Neuronal stem cell (in vitro differentiated cells): ENCODE data around the gene GOLGA6A.

ENCODE experiments used
- DNase-seq: peaks from one replicate; pipeline ENCODE4 v3.0.0-alpha.2; 2013; ENCODE audit warnings: low spot score
- H2AFZ ChIP-seq: one replicate; pipeline ENCODE4 v1.6.1; 2013; ENCODE audit warnings: mild to moderate bottlenecking, low read length, inconsistent platforms
- H2AK5ac ChIP-seq: 2 replicates; pipeline ENCODE4 v1.6.1; 2013; ENCODE audit warnings: low read depth, mild to moderate bottlenecking, inconsistent platforms, low read length, moderate library complexity, mixed read lengths
- H2BK120ac ChIP-seq: 2 replicates; pipeline ENCODE4 v1.6.1; 2013; ENCODE audit warnings: low read depth, mild to moderate bottlenecking, inconsistent platforms, low read length, moderate library complexity, mixed read lengths
- H2BK12ac ChIP-seq: one replicate; pipeline ENCODE4 v1.6.1; 2013; ENCODE audit warnings: low read length, inconsistent platforms
- H2BK15ac ChIP-seq: 2 replicates; pipeline ENCODE4 v1.6.1; 2013; ENCODE audit warnings: mild to moderate bottlenecking, low read length, inconsistent platforms, mixed read lengths
- H2BK5ac ChIP-seq: one replicate; pipeline ENCODE4 v1.6.1; 2013; ENCODE audit warnings: inconsistent platforms, mild to moderate bottlenecking, low read length, moderate library complexity
- H3K14ac ChIP-seq: one replicate; pipeline ENCODE4 v1.6.1; 2013; ENCODE audit warnings: low read length, inconsistent platforms
- H3K18ac ChIP-seq: 2 replicates; pipeline ENCODE4 v1.6.1; 2013; ENCODE audit warnings: low read length, inconsistent platforms
- H3K23ac ChIP-seq: 2 replicates; pipeline ENCODE4 v1.6.1; 2013; ENCODE audit warnings: low read depth, mild to moderate bottlenecking, mixed read lengths, low read length, inconsistent platforms; ENCODE audit not compliant: poor library complexity
- H3K27ac ChIP-seq: replicated peaks from 3 replicates; pipeline ENCODE4 v1.5.1; 2013; ENCODE audit warnings: low read length, inconsistent platforms
- H3K27me3 ChIP-seq, 3 experiments: 2 replicates each; pipeline ENCODE4 v1.6.1; 2013; ENCODE audit warnings: low read length in 3 of 3, mild to moderate bottlenecking in 2 of 3, inconsistent platforms in 1 of 3, low read depth in 1 of 3, mixed read lengths in 1 of 3, moderate library complexity in 1 of 3; ENCODE audit not compliant: control insufficient read depth in 3 of 3, insufficient read depth in 3 of 3
- H3K36me3 ChIP-seq, 2 donors: replicated peaks in 1 of 2; 2 replicates each; pipeline ENCODE4 v1.6.1; 2013; ENCODE audit warnings: low read length in 2 of 2; ENCODE audit not compliant: control insufficient read depth in 2 of 2, insufficient read depth in 2 of 2
- H3K4ac ChIP-seq: 2 replicates; pipeline ENCODE4 v1.6.1; 2013; ENCODE audit warnings: inconsistent platforms, mild to moderate bottlenecking, low read length, moderate library complexity
- H3K4me1 ChIP-seq, 2 donors: 1 replicate in 1 of 2; 2 replicates in 1 of 2; pipeline ENCODE4 v1.6.1; 2013; ENCODE audit warnings: low read length in 2 of 2, low read depth in 1 of 2; ENCODE audit not compliant: control insufficient read depth in 2 of 2, insufficient read depth in 1 of 2
- H3K4me2 ChIP-seq: one replicate; pipeline ENCODE4 v1.6.1; 2013; ENCODE audit warnings: mild to moderate bottlenecking, low read length, inconsistent platforms; ENCODE audit not compliant: insufficient read depth, poor library complexity, severe bottlenecking
- H3K4me3 ChIP-seq, 2 donors: 2 replicates each; pipeline ENCODE4 v1.5.1; 2013; ENCODE audit warnings: low read length in 2 of 2, mild to moderate bottlenecking in 2 of 2, inconsistent platforms in 1 of 2, moderate library complexity in 1 of 2
- H3K79me1 ChIP-seq: one replicate; pipeline ENCODE4 v1.6.1; 2013; ENCODE audit warnings: low read depth, mild to moderate bottlenecking, inconsistent platforms, low read length, moderate library complexity
- H3K9ac ChIP-seq: one replicate; pipeline ENCODE4 v1.6.1; 2013; ENCODE audit warnings: mild to moderate bottlenecking, low read depth, low read length, inconsistent platforms; ENCODE audit not compliant: poor library complexity
- H3K9me3 ChIP-seq, 2 donors: replicated peaks in 1 of 2; 2 replicates each; pipeline versions ENCODE3 to v1.6.1; 2013; ENCODE audit warnings: low read length in 2 of 2, mild to moderate bottlenecking in 2 of 2, inconsistent platforms in 1 of 2, low read depth in 1 of 2, mixed read lengths in 1 of 2, moderate library complexity in 1 of 2; ENCODE audit not compliant: control insufficient read depth in 2 of 2, insufficient read depth in 1 of 2
- H4K8ac ChIP-seq: one replicate; pipeline ENCODE4 v1.6.1; 2013; ENCODE audit warnings: low read depth, mild to moderate bottlenecking, inconsistent platforms, low read length, moderate library complexity
- H4K91ac ChIP-seq: one replicate; pipeline ENCODE4 v1.6.1; 2013; ENCODE audit warnings: low read length, low read depth, mild to moderate bottlenecking, inconsistent platforms; ENCODE audit not compliant: poor library complexity
- WGBS, 2 donors: extraction: QIAGEN DNeasy Blood & Tissue Kit; methylation state at CpG; one replicate each; pipeline ENCODE4 v1.1.7; 2013; ENCODE audit warnings: missing lambda C conversion rate in 2 of 2, mixed read lengths in 1 of 2; ENCODE audit not compliant: insufficient read length in 2 of 2, insufficient replicate concordance in 1 of 2; ENCODE audit errors: extremely low coverage in 2 of 2; 5-methylcytosine and 5-hydroxymethylcytosine counted together

Gene GOLGA6A

DNA sequence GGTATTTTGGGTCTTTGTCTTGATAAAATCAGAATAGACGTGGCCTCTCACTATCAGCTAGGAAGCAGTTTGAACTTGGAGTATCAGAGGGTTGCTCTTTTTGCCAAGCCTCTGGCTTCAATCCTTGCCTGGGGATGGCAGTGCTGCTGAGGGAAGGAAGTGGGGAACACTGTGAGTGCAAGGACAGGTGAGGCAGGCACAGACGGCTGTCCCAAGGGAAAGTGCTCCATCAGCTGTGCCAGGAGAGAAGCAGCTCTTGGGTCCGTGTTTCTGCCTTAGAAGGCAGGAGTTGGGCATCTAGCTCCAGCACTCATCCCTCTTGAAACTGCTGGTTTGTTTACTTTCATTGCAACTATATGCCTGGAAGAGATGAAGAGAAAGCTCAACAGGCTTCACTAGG lies 54.7 kb downstream of the GOLGA6A start:
- Histone ChIP-seq H3K4ac (no peak overlapping the region), H3K14ac (no peak overlapping the region), H2BK12ac (no peak overlapping the region), H3K18ac (no peak overlapping the region), H3K79me1 (no peaks in the 10 kb centered on the region), H2BK5ac (no peak overlapping the region), H2BK15ac (no peak overlapping the region), H3K9ac (no peak overlapping the region), H3K23ac (no peak overlapping the region), H3K36me3 (peaks cover 16 to 68% of the 10 kb centered on the region in 2 donors), H3K4me2 (no peak overlapping the region), H3K9me3 (no peaks in the 10 kb centered on the region), H3K27me3 (no peaks in the 10 kb centered on the region), H2AFZ (no peak overlapping the region), H3K4me3 (no peak overlapping the region), H2AK5ac (no peak overlapping the region), H3K27ac (no peak overlapping the region), H3K4me1 (no peaks in the 10 kb centered on the region), H2BK120ac (no peak overlapping the region), H4K91ac (no peak overlapping the region), H4K8ac (no peak overlapping the region)
- no peak for DNase-seq
- WGBS, 2 donors, result no CpG with 5 or more reads among the region's 3 CpGs

DNA sequence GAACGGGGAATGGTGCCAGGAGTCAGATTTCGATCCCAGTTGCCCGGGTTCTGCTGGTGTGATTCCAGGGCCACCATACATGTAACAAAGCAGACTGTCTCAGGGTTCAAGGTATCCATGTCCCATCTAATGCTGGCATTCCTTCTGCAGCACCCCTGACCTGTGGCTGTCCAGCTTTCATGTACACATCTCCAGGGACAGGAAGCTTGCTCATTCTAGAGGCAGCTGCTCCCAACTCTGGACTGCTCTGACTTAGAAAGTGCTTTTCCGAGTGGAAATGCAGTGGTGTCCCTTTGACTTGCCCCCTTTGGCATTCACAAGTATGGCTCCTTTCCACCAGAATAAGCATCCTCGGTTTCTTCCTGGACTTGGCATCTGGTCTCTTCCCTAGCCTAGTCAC lies 56.9 kb downstream of the GOLGA6A start:
- Histone ChIP-seq H3K4ac (no peak overlapping the region), H2AK5ac (no peak overlapping the region), H3K23ac (no peak overlapping the region), H3K79me1 (no peaks in the 10 kb centered on the region), H3K27me3 (no peaks in the 10 kb centered on the region), H2BK15ac (no peak overlapping the region), H2BK120ac (no peak overlapping the region), H3K9me3 (no peaks in the 10 kb centered on the region), H3K9ac (no peak overlapping the region), H3K18ac (no peak overlapping the region), H4K8ac (no peak overlapping the region), H2BK12ac (no peak overlapping the region), H3K14ac (no peak overlapping the region), H2BK5ac (no peak overlapping the region), H3K4me2 (no peak overlapping the region), H4K91ac (no peak overlapping the region), H3K27ac (no peak overlapping the region), H3K4me1 (no peaks in the 10 kb centered on the region), H3K36me3 (peaks cover 19 to 71% of the 10 kb centered on the region in 2 donors), H3K4me3 (no peak overlapping the region), H2AFZ (no peak overlapping the region)
- WGBS, 2 donors, result no CpG with 5 or more reads among the region's 5 CpGs
- DNase-seq, result no peak

DNA sequence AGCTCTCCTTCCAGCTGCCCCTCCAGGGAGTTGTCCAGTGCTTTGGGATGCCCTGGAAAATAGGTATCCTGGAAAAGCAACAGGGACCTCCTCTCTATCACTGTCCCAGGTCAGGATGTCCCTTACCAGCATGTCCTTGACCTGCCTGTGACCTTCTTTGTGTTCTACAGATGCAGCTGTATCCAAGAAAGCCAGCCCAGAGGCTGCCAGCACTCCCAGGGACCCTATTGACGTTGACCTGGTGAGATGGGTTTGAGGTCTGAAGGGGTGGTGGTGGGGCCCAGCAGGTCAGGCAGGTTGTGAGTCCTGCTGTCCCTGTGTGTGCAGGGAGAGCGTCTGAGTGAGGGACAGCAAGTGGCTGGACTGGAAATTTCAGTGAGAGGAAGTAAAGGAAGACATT lies 57.7 kb downstream of the GOLGA6A start:
- Histone ChIP-seq H3K4ac (no peak overlapping the region), H3K18ac (no peak overlapping the region), H3K4me3 (no peak overlapping the region), H2BK120ac (no peak overlapping the region), H2AFZ (no peak overlapping the region), H2BK5ac (no peak overlapping the region), H2BK12ac (no peak overlapping the region), H3K14ac (no peak overlapping the region), H2AK5ac (no peak overlapping the region), H3K36me3 (peaks cover 19 to 68% of the 10 kb centered on the region in 2 donors), H3K9ac (peak overlapping the region; percentile 38), H3K27me3 (no peaks in the 10 kb centered on the region), H4K91ac (no peak overlapping the region), H3K9me3 (no peaks in the 10 kb centered on the region), H3K79me1 (no peaks in the 10 kb centered on the region), H3K4me1 (no peaks in the 10 kb centered on the region), H2BK15ac (no peak overlapping the region), H3K27ac (no peak overlapping the region), H4K8ac (no peak overlapping the region), H3K4me2 (no peak overlapping the region), H3K23ac (no peak overlapping the region)
- no peak for DNase-seq
- no CpG with 5 or more reads among the region's 2 CpGs for WGBS, 2 donors

DNA sequence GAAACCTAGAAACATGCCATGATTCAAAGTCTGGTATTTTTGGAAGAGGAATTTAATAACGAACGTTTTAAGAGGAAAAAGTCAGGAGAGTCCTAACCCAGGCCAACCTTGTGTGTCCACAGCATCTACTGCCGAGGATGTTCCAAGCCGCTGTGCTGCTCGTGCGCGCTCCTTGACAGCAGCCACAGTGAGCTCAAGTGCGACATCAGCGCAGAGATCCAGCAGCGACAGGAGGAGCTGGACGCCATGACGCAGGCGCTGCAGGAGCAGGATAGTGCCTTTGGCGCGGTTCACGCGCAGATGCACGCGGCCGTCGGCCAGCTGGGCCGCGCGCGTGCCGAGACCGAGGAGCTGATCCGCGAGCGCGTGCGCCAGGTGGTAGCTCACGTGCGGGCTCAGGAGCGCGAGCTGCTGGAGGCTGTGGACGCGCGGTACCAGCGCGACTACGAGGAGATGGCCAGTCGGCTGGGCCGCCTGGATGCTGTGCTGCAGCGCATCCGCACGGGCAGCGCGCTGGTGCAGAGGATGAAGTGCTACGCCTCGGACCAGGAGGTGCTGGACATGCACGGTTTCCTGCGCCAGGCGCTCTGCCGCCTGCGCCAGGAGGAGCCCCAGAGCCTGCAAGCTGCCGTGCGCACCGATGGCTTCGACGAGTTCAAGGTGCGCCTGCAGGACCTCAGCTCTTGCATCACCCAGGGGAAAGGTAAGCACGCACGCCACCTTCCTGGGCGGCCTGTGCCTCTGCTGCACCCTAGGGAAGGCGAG lies 59.5 kb downstream of the GOLGA6A start:
- Histone ChIP-seq H3K9me3 (no peaks in the 10 kb centered on the region), H3K36me3 (peaks cover 19 to 66% of the 10 kb centered on the region in 2 donors), H4K8ac (no peak overlapping the region), H3K14ac (no peak overlapping the region), H2AFZ (no peak overlapping the region), H3K4me3 (no peak overlapping the region), H3K9ac (peak overlapping the region; percentile 2), H3K27ac (no peak overlapping the region), H2BK5ac (peak overlapping the region; percentile 48), H3K79me1 (no peaks in the 10 kb centered on the region), H3K23ac (peak overlapping the region; percentile 80), H3K4ac (no peak overlapping the region), H3K18ac (no peak overlapping the region), H3K4me1 (no peaks in the 10 kb centered on the region), H2BK15ac (no peak overlapping the region), H3K4me2 (no peak overlapping the region), H2BK12ac (no peak overlapping the region), H2AK5ac (peak overlapping the region; percentile 50), H2BK120ac (no peak overlapping the region), H3K27me3 (no peaks in the 10 kb centered on the region), H4K91ac (no peak overlapping the region)
- WGBS, 2 donors, result no CpG with 5 or more reads among the region's 66 CpGs
- no peak for DNase-seq
